ENCODE measurements around the gene CNOT1. TPM values are rescaled to one million over a fixed set of nuclear protein-coding genes. Genes with fewer than 3 reads are reported as not detected.

The CNOT1 gene
- polyA plus RNA-seq, 1 donor (not counting 4 experiments of a cell fraction or from before 2014, with no cell fraction given) = 163 TPM

DNA sequence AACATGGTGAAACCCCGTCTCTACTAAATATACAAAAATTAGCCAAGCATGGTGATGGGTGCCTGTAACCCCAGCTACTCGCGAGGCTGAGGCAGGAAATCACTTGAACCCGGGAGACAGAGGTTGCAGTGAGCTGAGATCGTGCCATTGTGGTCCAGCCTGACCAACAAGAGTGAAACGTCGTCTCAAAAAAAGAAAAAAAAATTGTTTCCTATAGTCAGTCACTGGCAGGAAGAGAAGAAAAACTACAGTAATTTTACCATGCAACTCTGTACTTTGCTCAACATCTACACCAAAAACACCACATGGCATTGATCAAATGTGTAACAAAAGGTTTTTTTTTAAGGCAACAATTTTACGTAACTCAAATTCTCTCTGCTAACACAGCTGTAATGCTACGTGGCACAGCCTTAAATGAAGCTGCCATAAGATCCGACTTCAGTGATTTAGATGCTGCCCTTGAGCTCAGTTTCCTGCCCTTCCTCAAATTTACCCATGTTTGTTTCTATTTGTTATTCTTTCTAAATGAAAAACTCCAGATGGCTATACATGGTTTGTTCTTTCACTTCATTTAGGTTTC is 40.2 kb downstream of the CNOT1 start:
- dilution Hi-C loops (cut with MboI; ENCODE audit: extremely low pct_ligation_motif_present, low sequenced_read_pairs) = no loop called here
- Histone ChIP-seq H3K9me3 (ENCODE audit: control insufficient read depth, low read depth, low read length) (no peaks in the 10 kb centered on the region), H3K9ac (ENCODE audit: control insufficient read depth, extremely low read depth, insufficient read depth, low read length) (no peak overlapping the region), H4K20me1 (ENCODE audit: control insufficient read depth, extremely low read depth, insufficient read depth, low read length) (peaks cover 4% of the 10 kb centered on the region), H3K4me2 (ENCODE audit: control insufficient read depth, extremely low read depth, insufficient read depth, low read depth, low read length) (no peak overlapping the region), H3K27ac (ENCODE audit: control insufficient read depth, insufficient read depth, low read length) (no peak overlapping the region), H3K36me3 (ENCODE audit: control insufficient read depth in 2 of 2, extremely low read depth in 1 of 2, insufficient read depth in 2 of 2, low read length in 2 of 2) (peaks cover 22 to 41% of the 10 kb centered on the region in 2 experiments), H3K4me1 (ENCODE audit: control insufficient read depth, extremely low read depth, insufficient read depth, low read length) (no peaks in the 10 kb centered on the region), H3K4me3 (ENCODE audit: control insufficient read depth in 2 of 3, extremely low read depth in 1 of 3, insufficient read depth in 2 of 3, low read depth in 1 of 3, low read length in 3 of 3) (no peak overlapping the region), H2AFZ (ENCODE audit: control insufficient read depth, low read length) (no peak overlapping the region), H3K9me1 (ENCODE audit: control insufficient read depth, extremely low read depth, insufficient read depth, low read length) (no peaks in the 10 kb centered on the region), H3K27me3 (ENCODE audit: control insufficient read depth, extremely low read depth, insufficient read depth, low read length) (no peaks in the 10 kb centered on the region), H3K79me2 (ENCODE audit: control insufficient read depth, insufficient read depth, low read length) (peaks cover 31% of the 10 kb centered on the region)
- DNase-seq (ENCODE audit: low read depth, low spot score) (no peak), FAIRE-seq (no peak)
- TF ChIP-seq EZH2 (IDR thresholded peaks at IDR 0.05; ENCODE audit: low read length) (no peak), CTCF (optimal IDR thresholded peaks at IDR 0.05 in 1 of 3, IDR thresholded peaks at IDR 0.05 in 1 of 3, conservative IDR thresholded peaks at IDR 0.05 in 1 of 3; ENCODE audit: extremely low read depth in 1 of 3, insufficient read depth in 2 of 3, low read length in 3 of 3) (no peak)

DNA sequence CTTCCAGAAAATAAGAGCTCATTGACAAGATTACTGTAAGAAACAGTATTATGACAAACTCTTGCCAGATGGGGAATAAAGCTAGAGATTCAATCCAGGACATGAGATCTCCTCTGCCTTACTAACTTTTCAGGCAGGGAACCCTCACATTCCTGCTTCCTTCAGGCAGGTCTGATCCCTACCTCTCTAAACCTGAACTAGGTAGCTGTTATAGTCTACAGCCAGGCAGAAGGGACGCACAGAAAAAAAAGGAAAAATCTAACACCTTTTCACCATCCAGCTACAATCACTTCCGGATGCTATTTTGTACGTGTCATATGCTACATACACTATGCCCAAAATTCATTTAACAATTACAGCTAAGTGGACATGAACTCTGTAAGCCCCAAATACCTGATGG is 41.2 kb downstream of the CNOT1 start:
- peaks cover 27% of the 10 kb centered on the region for H3K79me2 ChIP-seq (ENCODE audit: control insufficient read depth, insufficient read depth, low read length)
- peaks cover 22 to 39% of the 10 kb centered on the region in 2 experiments for H3K36me3 ChIP-seq (ENCODE audit: control insufficient read depth in 2 of 2, extremely low read depth in 1 of 2, insufficient read depth in 2 of 2, low read length in 2 of 2)
- no peaks in the 10 kb centered on the region for H3K27me3 ChIP-seq (ENCODE audit: control insufficient read depth, extremely low read depth, insufficient read depth, low read length)
- H3K9ac ChIP-seq (ENCODE audit: control insufficient read depth, extremely low read depth, insufficient read depth, low read length) = no peak overlapping the region
- no peak overlapping the region for H3K27ac ChIP-seq (ENCODE audit: control insufficient read depth, insufficient read depth, low read length)
- no peaks in the 10 kb centered on the region for H3K9me3 ChIP-seq (ENCODE audit: control insufficient read depth, low read depth, low read length)
- H3K9me1 ChIP-seq (ENCODE audit: control insufficient read depth, extremely low read depth, insufficient read depth, low read length) = no peaks in the 10 kb centered on the region
- FAIRE-seq (no peak), DNase-seq (ENCODE audit: low read depth, low spot score) (no peak)
- H3K4me2 ChIP-seq (ENCODE audit: control insufficient read depth, extremely low read depth, insufficient read depth, low read depth, low read length) = no peak overlapping the region
- dilution Hi-C loops (cut with MboI; ENCODE audit: extremely low pct_ligation_motif_present, low sequenced_read_pairs) = no loop called here
- H2AFZ ChIP-seq (ENCODE audit: control insufficient read depth, low read length) = no peak overlapping the region
- TF ChIP-seq EZH2 (IDR thresholded peaks at IDR 0.05; ENCODE audit: low read length) = no peak
- no peak for TF ChIP-seq CTCF (optimal IDR thresholded peaks at IDR 0.05 in 1 of 3, IDR thresholded peaks at IDR 0.05 in 1 of 3, conservative IDR thresholded peaks at IDR 0.05 in 1 of 3; ENCODE audit: extremely low read depth in 1 of 3, insufficient read depth in 2 of 3, low read length in 3 of 3)
- H4K20me1 ChIP-seq (ENCODE audit: control insufficient read depth, extremely low read depth, insufficient read depth, low read length) = peaks cover 4% of the 10 kb centered on the region
- H3K4me1 ChIP-seq (ENCODE audit: control insufficient read depth, extremely low read depth, insufficient read depth, low read length) = no peaks in the 10 kb centered on the region
- H3K4me3 ChIP-seq (ENCODE audit: control insufficient read depth in 2 of 3, extremely low read depth in 1 of 3, insufficient read depth in 2 of 3, low read depth in 1 of 3, low read length in 3 of 3) = no peak overlapping the region

Measured in keratinocyte (primary cell).